DMS153 treated with DMSO at 0.1 percent for 48 hours (cell line): ENCODE data around the gene HADHA.
A peak's percentile ranks its signal among the peaks of the same experiment; 100 is the strongest.

Source experiments
- DNase-seq: peaks from one replicate; lab custom pipeline; 2025; ENCODE audit not compliant: unreplicated experiment; lab: John Stamatoyannopoulos, UW

HADHA gene

GRCh38 chr2:26195040-26195984 lies 49.1 kb downstream of the HADHA start:
- no peak for DNase-seq

GRCh38 chr2:26193578-26194231 lies 50.7 kb downstream of the HADHA start:
- no peak for DNase-seq

GRCh38 chr2:26191316-26192159 lies 52.9 kb downstream of the HADHA start:
- no peak for DNase-seq

- no peak for DNase-seq
These were observed 54.1 kb downstream of the HADHA start for GRCh38 chr2:26190369-26190768.

GRCh38 chr2:26189751-26190150 lies 54.7 kb downstream of the HADHA start:
- DNase-seq: no peak

GRCh38 chr2:26189123-26189522 lies 55.3 kb downstream of the HADHA start:
- no peak for DNase-seq

GRCh38 chr2:26187537-26188104 lies 56.8 kb downstream of the HADHA start:
- no peak for DNase-seq

GRCh38 chr2:26187114-26187513 lies 57.3 kb downstream of the HADHA start:
- no peak for DNase-seq

- no peak for DNase-seq
These were observed 58.3 kb downstream of the HADHA start for GRCh38 chr2:26185954-26186770.

GRCh38 chr2:26185304-26185928 lies 59.0 kb downstream of the HADHA start:
- DNase-seq: no peak

GRCh38 chr2:26184555-26185303 lies 59.7 kb downstream of the HADHA start:
- DNase-seq: peak; percentile 20

GRCh38 chr2:26184121-26184520 lies 60.3 kb downstream of the HADHA start:
- DNase-seq: no peak

GRCh38 chr2:26182887-26183630 lies 61.4 kb downstream of the HADHA start:
- DNase-seq: no peak

- DNase-seq: no peak
These were observed 62.0 kb downstream of the HADHA start for GRCh38 chr2:26182441-26182840.

- no peak for DNase-seq
These were observed 65.0 kb downstream of the HADHA start for GRCh38 chr2:26179446-26179913.

GRCh38 chr2:26178746-26179436 lies 65.5 kb downstream of the HADHA start:
- no peak for DNase-seq

- no peak for DNase-seq
These were observed 66.2 kb downstream of the HADHA start for GRCh38 chr2:26178246-26178645.

GRCh38 chr2:26177122-26177521 lies 67.3 kb downstream of the HADHA start:
- no peak for DNase-seq
